Stimulated activated CD4-positive, alpha-beta T cell treated with anti-CD3 and anti-CD28 coated beads, Interleukin-2, amount 100 ng/mL, for 4 hours (primary cell): Measurements from ENCODE around the gene LRRFIP1.
A peak's percentile ranks its signal among the peaks of the same experiment; 100 is the strongest.

Source experiments
- DNase-seq: peaks from one replicate; pipeline ENCODE4 v3.0.0-alpha.2; 2020; ENCODE audit warnings: low read depth

The LRRFIP1 gene

DNA sequence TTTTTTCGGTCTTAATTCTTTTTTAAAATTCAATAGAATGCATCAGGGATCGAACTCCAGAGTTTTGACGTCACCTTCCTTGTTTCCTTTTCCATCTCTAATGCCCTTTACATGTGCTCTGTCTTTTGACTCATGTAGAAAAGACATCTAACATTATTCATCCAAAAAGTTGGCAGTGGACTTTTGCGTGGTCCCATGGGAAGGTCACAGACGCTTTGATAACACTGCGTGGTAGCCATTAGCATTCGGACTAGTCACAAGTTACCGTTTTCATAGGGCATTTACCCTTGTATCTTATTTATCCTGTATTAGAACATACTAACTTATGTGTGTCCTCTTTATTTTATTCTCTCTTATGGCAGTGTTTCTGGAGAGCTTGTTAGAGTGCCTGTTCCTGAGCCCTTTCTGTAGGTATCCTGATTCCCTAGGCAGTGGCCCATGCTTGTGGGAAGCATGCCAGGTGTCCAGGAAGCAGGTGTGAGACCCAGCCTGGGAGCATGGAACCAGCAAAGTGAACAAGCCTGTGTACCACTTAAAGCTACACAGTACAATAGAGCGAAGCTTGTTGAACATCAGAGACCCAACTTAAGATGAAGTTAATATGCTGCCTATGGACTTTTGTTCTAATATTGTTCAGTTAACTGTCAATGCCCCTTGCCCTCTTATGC is 97.6 kb downstream of the LRRFIP1 start:
- DNase-seq, result no peak

GRCh38 chr2:237725661-237726060 is 98.3 kb downstream of the LRRFIP1 start:
- no peak for DNase-seq

GRCh38 chr2:237726401-237726830 is 99.0 kb downstream of the LRRFIP1 start:
- DNase-seq, result no peak

DNA sequence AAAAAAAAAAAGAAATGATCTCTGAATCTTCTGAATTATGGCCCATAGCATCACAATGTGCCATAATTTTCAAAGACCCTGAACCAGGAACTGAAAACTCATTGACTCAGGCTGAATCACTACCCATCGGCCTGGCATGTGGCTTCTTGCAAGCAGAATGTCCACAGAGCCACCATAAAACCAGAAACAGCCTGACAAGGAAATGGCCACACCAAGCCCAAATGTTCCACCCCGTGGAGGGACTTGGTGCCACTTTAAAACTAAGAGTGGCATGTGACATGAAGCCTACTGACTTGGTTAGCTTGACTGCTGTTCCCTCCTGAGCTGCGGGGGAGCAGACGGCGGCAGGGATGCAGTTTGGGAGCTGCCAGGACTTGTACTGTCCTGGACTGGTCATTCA is 100.0 kb downstream of the LRRFIP1 start:
- DNase-seq, result no peak

GRCh38 chr2:237729681-237730475 is 102.5 kb downstream of the LRRFIP1 start:
- no peak for DNase-seq

GRCh38 chr2:237731663-237732062 is 104.3 kb downstream of the LRRFIP1 start:
- DNase-seq, result peak; percentile 27

DNA sequence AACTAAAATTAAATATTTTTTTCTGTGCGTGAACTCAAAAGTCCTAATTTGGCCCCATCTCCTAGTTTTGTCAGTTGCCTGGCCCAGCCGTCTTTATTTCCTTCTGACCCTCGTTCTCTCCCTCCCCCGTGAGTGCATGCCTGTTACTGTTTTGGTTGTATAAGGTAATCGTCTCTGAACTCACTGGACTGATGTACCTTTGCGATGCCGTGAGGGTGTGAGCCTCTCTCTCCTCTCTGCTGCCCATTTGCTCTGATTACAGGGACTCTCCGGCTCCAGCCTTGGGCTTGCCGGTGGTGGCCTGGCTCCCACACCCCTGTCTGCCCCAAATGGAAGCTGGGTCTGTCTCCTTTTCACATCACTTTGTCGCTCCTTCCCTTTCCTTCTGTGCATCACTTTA is 104.7 kb downstream of the LRRFIP1 start:
- no peak for DNase-seq

DNA sequence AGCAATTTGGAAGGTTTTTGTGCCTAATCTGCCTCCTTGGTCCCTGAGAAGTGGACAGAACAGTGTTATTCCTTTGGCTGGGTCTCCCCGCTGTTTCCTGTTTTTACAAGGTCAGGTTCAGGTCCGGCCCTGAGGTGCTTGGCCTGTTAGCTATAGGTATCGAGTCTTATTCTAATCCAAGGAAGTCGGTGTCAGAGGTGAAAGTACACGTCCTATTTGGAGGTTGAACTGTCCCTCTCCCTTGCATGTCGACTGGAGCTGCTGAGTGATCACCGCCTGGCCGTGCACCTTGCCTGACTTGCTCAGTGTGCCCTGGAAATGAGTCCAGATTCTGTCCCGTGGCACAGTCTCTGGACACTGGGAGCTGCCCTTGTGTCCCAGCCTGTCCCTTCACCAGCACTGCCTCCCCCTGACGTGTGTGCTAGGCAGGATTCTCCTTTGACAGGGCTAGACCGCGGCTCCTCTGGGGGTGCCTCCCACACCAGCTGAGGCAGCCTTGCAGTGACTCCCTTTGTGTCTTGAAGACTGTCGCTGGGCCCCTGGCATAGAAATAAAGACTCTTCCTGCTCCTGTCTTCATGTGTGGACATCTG is 105.5 kb downstream of the LRRFIP1 start:
- no peak for DNase-seq

DNA sequence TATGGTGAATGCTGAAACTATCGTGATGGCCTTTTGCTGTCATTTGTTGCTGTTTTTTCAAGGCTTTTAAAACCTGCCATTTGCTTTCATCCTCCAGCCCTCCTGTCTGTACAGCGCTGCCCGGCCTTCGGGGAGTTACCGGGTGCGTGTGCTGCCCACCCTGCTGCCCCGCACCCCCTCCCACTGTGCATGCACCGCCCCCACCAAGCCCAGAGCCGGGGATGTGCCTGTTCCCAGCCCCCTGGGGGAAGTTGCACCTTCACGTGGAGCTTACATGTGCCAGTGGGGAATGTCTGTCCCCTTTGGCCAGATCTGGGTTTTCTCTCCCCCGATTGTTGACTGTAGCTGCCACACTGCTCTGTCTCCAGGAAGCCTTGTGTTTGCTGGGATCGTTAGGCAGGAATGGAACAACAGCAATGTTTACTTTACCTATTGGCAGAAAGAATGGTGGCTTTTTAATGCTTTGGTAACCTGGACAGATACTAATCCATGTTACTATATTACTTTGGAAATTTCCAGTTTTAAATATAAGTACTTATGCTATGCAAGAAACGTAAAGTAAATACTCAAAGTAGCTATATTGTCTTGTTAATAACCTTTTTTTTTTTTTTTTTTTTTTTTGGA is 106.4 kb downstream of the LRRFIP1 start:
- DNase-seq, result no peak

- DNase-seq, result no peak
Observed at GRCh38 chr2:237734905-237735623, 107.7 kb downstream of the LRRFIP1 start.

GRCh38 chr2:237735798-237736197 is 108.4 kb downstream of the LRRFIP1 start:
- DNase-seq, result no peak

DNA sequence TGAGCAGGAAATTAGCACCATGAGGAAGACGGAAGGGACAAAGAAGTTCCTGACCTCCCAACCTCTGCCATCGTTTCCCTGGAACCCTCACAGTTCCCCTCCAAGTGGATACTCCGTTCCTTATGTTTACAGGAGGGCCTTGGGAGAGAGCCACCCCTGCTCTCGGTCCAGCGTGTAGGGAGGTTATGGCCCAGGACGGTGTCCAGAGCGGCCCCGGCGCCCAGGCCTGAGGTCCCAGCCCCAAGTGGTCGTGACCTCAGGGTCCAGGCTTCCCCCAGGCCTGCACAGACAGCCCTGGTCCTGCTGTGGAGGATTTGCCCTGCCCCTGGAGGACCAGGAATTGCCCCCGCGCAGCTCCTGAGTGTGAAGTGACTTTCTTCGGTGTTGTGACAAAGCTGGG is 109.4 kb downstream of the LRRFIP1 start:
- no peak for DNase-seq

GRCh38 chr2:237737196-237737865 is 109.9 kb downstream of the LRRFIP1 start:
- no peak for DNase-seq

GRCh38 chr2:237738255-237738654 is 110.9 kb downstream of the LRRFIP1 start:
- no peak for DNase-seq

DNA sequence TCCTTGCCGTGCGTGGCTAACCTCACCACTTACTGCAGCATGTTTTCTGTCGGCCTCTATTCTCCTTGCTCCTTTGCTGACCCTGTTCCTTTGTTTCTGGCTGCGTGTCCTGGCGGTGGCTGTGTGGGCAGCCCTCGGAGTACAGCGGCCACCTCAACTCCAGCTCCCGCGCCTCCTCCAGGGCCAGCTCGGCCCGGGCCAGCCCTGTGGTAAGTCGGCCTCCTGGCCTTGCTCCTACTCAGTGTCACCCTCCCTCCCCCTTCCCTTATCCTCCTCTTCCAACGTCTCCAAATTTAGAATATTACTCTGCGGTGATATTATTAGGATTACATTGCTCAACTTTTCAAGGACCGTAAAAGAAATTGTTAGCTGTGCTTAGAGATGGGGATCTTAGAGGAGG is 111.7 kb downstream of the LRRFIP1 start:
- no peak for DNase-seq

DNA sequence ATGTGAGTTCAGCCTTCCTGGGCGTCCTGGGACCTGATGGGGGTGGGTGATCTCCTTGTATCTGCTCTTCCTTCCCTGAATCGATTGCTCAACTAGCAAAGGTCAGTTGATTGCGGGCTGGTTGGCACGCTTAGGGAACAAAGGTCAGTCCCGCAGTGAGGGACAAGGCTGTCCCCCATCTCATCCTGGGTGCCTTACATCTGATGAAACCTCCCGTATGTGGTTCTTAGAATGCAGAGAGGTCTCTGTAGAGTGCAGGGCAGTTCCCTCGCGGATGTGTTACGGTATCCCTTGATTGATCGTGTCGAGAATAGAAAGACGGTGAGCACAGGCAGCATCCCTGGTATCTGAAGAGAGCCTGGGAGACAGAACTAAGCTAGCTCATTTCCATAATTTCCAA is 114.8 kb downstream of the LRRFIP1 start:
- DNase-seq, result no peak

- no peak for DNase-seq
Observed at GRCh38 chr2:237742614-237743013, 115.2 kb downstream of the LRRFIP1 start.

DNA sequence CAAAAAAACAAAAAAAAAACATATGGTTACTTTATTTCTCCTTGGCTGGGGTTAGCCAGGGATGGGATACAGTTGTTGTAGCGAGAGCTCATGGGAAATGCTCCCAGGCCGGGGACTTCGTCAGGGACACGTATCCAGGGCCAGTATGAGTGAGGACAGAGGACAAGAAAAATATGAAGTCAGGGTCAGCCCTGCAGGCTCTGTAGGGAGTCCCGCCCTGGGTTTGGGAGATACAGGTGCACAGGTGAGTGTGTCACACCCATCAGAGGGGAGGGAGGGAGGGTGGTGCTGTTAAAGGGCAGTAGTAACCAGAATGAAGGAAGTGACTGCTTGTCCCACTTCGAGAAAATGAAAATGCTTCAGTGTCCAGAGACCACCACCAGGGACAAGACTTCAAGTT is 115.6 kb downstream of the LRRFIP1 start:
- DNase-seq, result no peak

GRCh38 chr2:237743561-237744269 is 116.3 kb downstream of the LRRFIP1 start:
- DNase-seq, result no peak

DNA sequence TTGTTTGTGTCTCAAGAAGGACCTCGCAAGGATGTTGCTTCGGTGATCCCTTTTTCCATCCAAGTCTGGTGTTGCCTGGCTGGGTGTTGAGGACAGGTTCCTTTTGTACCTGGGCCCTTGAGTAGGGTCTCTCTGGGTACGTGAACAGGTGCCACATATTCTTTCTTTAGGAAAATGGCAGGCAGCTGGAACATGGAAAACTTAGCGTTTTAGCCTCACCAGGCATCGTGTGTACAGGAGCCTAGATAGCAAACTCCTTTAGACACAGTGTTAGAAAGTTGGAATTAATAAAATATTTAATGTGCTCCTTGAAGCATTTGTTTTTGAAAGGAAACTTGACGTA is 116.9 kb downstream of the LRRFIP1 start:
- DNase-seq, result no peak
